IMR-90 (cell line): Measurements from ENCODE around the gene GPRC6A. TPM values are rescaled to one million over a fixed set of nuclear protein-coding genes. Genes with fewer than 3 reads are reported as not detected.

Experiments
- ATAC-seq: fragments of 200-7000 bp; cut with Tn5 transposase; 2 replicates; pipeline ENCODE4 v1.9.1; 2020; ENCODE audit warnings: low read depth, mild to moderate bottlenecking, moderate library complexity
- BruUV-seq: library from RNA; stranded (reverse); fragments of 400-500 nt; replicated peaks from 2 replicates; lab custom pipeline; 2021; lab: Mats Ljungman, UMichigan
- CTCF ChIA-PET: fragments of 300-600 bp; formaldehyde crosslinking; extraction: SDS; loops from one replicate; lab custom pipeline; 2021; ENCODE audit warnings: antibody characterized with exemption; lab: Yijun Ruan, JAX
- POLR2A ChIA-PET: fragments of 300-600 bp; sonication (Branson Sonifier 250); formaldehyde crosslinking; loops from one replicate; lab custom pipeline; 2022; ENCODE audit warnings: antibody characterized with exemption; ENCODE audit not compliant: unreplicated experiment; lab: Charles Lee
- DNase-seq: peaks from one replicate; pipeline ENCODE4 v3.0.0; 2013
- H2AFZ ChIP-seq: replicated peaks from 2 replicates; pipeline ENCODE3; 2013; ENCODE audit warnings: low read length, mild to moderate bottlenecking; ENCODE audit not compliant: poor library complexity
- H2AK5ac ChIP-seq: 2 replicates; pipeline ENCODE4 v1.6.1; 2013; ENCODE audit warnings: low read depth, low read length, inconsistent platforms
- H2AK9ac ChIP-seq: replicated peaks from 2 replicates; pipeline ENCODE3; 2013; ENCODE audit warnings: mild to moderate bottlenecking, low read depth, low read length, moderate library complexity; ENCODE audit not compliant: poor library complexity
- H2BK120ac ChIP-seq: 2 replicates; pipeline ENCODE4 v1.6.1; 2013; ENCODE audit warnings: low read depth, low read length, inconsistent platforms
- H2BK15ac ChIP-seq: 3 replicates; pipeline ENCODE4 v1.6.1; 2013; ENCODE audit warnings: low read depth, low read length, inconsistent platforms
- H2BK20ac ChIP-seq: 2 replicates; pipeline ENCODE4 v1.6.1; 2013; ENCODE audit warnings: low read depth, mild to moderate bottlenecking, inconsistent platforms, low read length, moderate library complexity
- H2BK5ac ChIP-seq: 2 replicates; pipeline ENCODE4 v1.6.1; 2013; ENCODE audit warnings: mild to moderate bottlenecking, low read depth, low read length, inconsistent platforms; ENCODE audit not compliant: poor library complexity, severe bottlenecking
- H3K14ac ChIP-seq: replicated peaks from 2 replicates; pipeline ENCODE4 v1.6.1; 2013; ENCODE audit warnings: low read depth, low read length, inconsistent platforms
- H3K18ac ChIP-seq: 2 replicates; pipeline ENCODE4 v1.6.1; 2013; ENCODE audit warnings: low read depth, low read length, control low read depth
- H3K23ac ChIP-seq: 2 replicates; pipeline ENCODE4 v1.6.1; 2013; ENCODE audit warnings: low read depth, low read length, inconsistent platforms
- H3K27ac ChIP-seq: 2 replicates; pipeline ENCODE4 v1.5.1; 2013; ENCODE audit warnings: mild to moderate bottlenecking, control low read depth, low read length; ENCODE audit not compliant: insufficient read depth
- H3K27me3 ChIP-seq: 2 replicates; pipeline ENCODE4 v1.6.1; 2013; ENCODE audit warnings: low read length; ENCODE audit not compliant: control insufficient read depth, insufficient read depth
- H3K36me3 ChIP-seq: 2 replicates; pipeline ENCODE4 v1.6.1; 2013; ENCODE audit warnings: low read length, mixed read lengths; ENCODE audit not compliant: control insufficient read depth, insufficient read depth
- H3K4ac ChIP-seq: 2 replicates; pipeline ENCODE4 v1.6.1; 2013; ENCODE audit warnings: low read depth, low read length, inconsistent platforms
- H3K4me1 ChIP-seq: 2 replicates; pipeline ENCODE4 v1.6.1; 2013; ENCODE audit warnings: low read length, mixed read lengths; ENCODE audit not compliant: control insufficient read depth, insufficient read depth
- H3K4me2 ChIP-seq: 2 replicates; pipeline ENCODE4 v1.6.1; 2013; ENCODE audit warnings: low read depth, mild to moderate bottlenecking, control low read depth, low read length, moderate library complexity
- H3K4me3 ChIP-seq: 2 replicates; pipeline ENCODE4 v1.5.1; 2013; ENCODE audit warnings: low read depth, mild to moderate bottlenecking, control low read depth, low read length, moderate library complexity; ENCODE audit not compliant: insufficient read depth
- H3K56ac ChIP-seq: 2 replicates; pipeline ENCODE4 v1.6.1; 2013; ENCODE audit warnings: low read length, inconsistent platforms; ENCODE audit not compliant: insufficient read depth; ENCODE audit errors: extremely low read depth
- H3K79me1 ChIP-seq, 2 experiments: 2 replicates each; pipeline ENCODE4 v1.6.1; 2013; ENCODE audit warnings: low read length in 2 of 2, inconsistent platforms in 1 of 2, low read depth in 1 of 2
- H3K9ac ChIP-seq: 2 replicates; pipeline ENCODE4 v1.6.1; 2013; ENCODE audit warnings: low read depth, low read length, control low read depth
- H3K9me1 ChIP-seq: 2 replicates; pipeline ENCODE4 v1.6.1; 2013; ENCODE audit warnings: low read length, inconsistent platforms; ENCODE audit not compliant: insufficient read depth
- H3K9me3 ChIP-seq: 2 replicates; pipeline ENCODE4 v1.6.1; 2013; ENCODE audit warnings: low read length; ENCODE audit not compliant: control insufficient read depth, insufficient read depth
- H4K20me1 ChIP-seq: 2 replicates; pipeline ENCODE4 v1.6.1; 2013; ENCODE audit warnings: low read length, inconsistent platforms; ENCODE audit not compliant: insufficient read depth
- H4K5ac ChIP-seq: 2 replicates; pipeline ENCODE4 v1.6.1; 2013; ENCODE audit warnings: mild to moderate bottlenecking, low read depth, low read length, control low read depth
- H4K8ac ChIP-seq, 2 experiments: 2 replicates each; pipeline ENCODE4 v1.6.1; 2013; ENCODE audit warnings: low read depth in 2 of 2, low read length in 2 of 2, control low read depth in 1 of 2, inconsistent platforms in 1 of 2
- H4K91ac ChIP-seq: 2 replicates; pipeline ENCODE4 v1.6.1; 2013; ENCODE audit warnings: low read depth, low read length, inconsistent platforms; ENCODE audit not compliant: insufficient read depth
- BHLHE40 ChIP-seq: fragments of 150-350 bp; IDR thresholded peaks from 2 replicates; pipeline ENCODE4 v1.6.1; 2016; ENCODE audit warnings: mild to moderate bottlenecking, low read depth, low read length
- CTCF ChIP-seq: conservative IDR thresholded peaks from 2 replicates; pipeline ENCODE4 v1.5.1; 2012; ENCODE audit warnings: mild to moderate bottlenecking, low read depth, low read length, improper control_type of control experiment
- MXI1 ChIP-seq: IDR thresholded peaks from 2 replicates; pipeline ENCODE4 v1.6.1; 2012; ENCODE audit warnings: low read depth, mild to moderate bottlenecking, low read length, moderate library complexity, borderline replicate concordance
- NFE2L2 ChIP-seq: fragments of 150-350 bp; IDR thresholded peaks from 2 replicates; pipeline ENCODE4 v1.6.1; 2016; ENCODE audit warnings: low read depth, mild to moderate bottlenecking, low read length
- RCOR1 ChIP-seq: IDR thresholded peaks from 2 replicates; pipeline ENCODE4 v1.6.1; 2012; ENCODE audit warnings: mild to moderate bottlenecking, low read length, improper control_type of control experiment; ENCODE audit not compliant: insufficient replicate concordance
- USF2 ChIP-seq: fragments of 150-350 bp; IDR thresholded peaks from 2 replicates; pipeline ENCODE4 v1.6.1; 2017; ENCODE audit warnings: mild to moderate bottlenecking, antibody characterized with exemption, low read length, low read depth
- dilution Hi-C: fragments of 300-500 bp; cut with HindIII; formaldehyde crosslinking; loops from one replicate; pipeline ENCODE4 v1.14.3; 2018; ENCODE audit warnings: low sequenced_read_pairs; ENCODE audit not compliant: unreplicated experiment
- in situ Hi-C: fragments of 300-500 bp; cut with MboI; formaldehyde crosslinking; loops from 3 replicates; pipeline ENCODE4 v1.14.3; 2019; ENCODE audit warnings: low sequenced_read_pairs, inconsistent platforms, mixed read lengths
- intact Hi-C: fragments of 100-400 bp; cut with micrococcal nuclease; formaldehyde crosslinking; loops from 2 replicates; pipeline ENCODE4 v1.10.0; 2022
- polyA plus RNA-seq, 3 experiments: library from polyadenylated mRNA; depleted of rRNA; stranded (reverse); fragments of >200 nt; gene quantifications; 2 replicates each; pipeline ENCODE4 v1.2.3, GENCODE V29; 2012; ENCODE audit warnings: low replicate concordance in 1 of 3
- total RNA-seq: library from RNA; depleted of rRNA; stranded (reverse); fragments of >200 nt; gene quantifications from 2 replicates; pipeline ENCODE4 v1.2.3, GENCODE V29; 2012

The GPRC6A gene
- total and polyA plus RNA-seq, 2 of the 4 experiments (the other 2 are of a cell fraction) = not detected

GRCh38 chr6:116801971-116802370 is 26.9 kb downstream of the GPRC6A start:
- no peak overlapping the region for H2BK5ac ChIP-seq
- ChIA-PET CTCF (no interaction called here), POLR2A (no interaction called here)
- H3K27ac ChIP-seq = no peak overlapping the region
- no peak overlapping the region for H3K4ac ChIP-seq
- intact Hi-C loops (no loop called here), dilution Hi-C loops (no loop called here), in situ Hi-C loops (no loop called here)
- no peaks in the 10 kb centered on the region for H4K20me1 ChIP-seq
- no peaks in the 10 kb centered on the region for H3K4me1 ChIP-seq
- H3K14ac ChIP-seq = no peak overlapping the region
- DNase-seq (no peak), ATAC-seq (no peak)
- H2BK15ac ChIP-seq = no peak overlapping the region
- no peaks in the 10 kb centered on the region for H3K9me1 ChIP-seq
- H2AK5ac ChIP-seq = no peak overlapping the region
- no peaks in the 10 kb centered on the region for H3K79me1 ChIP-seq
- H3K56ac ChIP-seq = no peak overlapping the region
- no peak overlapping the region for H3K4me2 ChIP-seq
- no peaks in the 10 kb centered on the region for H3K27me3 ChIP-seq
- no peak for TF ChIP-seq NFE2L2
- TF ChIP-seq MXI1 = no peak
- no peak for TF ChIP-seq RCOR1
- TF ChIP-seq BHLHE40 = no peak
- no peak for TF ChIP-seq CTCF
- TF ChIP-seq USF2 = no peak
- H3K4me3 ChIP-seq = no peak overlapping the region
- no peak overlapping the region for H3K9ac ChIP-seq
- no peaks in the 10 kb centered on the region for H3K9me3 ChIP-seq
- no peak overlapping the region for H2BK120ac ChIP-seq
- no peak overlapping the region for H2AFZ ChIP-seq
- BruUV-seq = no TSS peak
- no peak overlapping the region for H4K8ac ChIP-seq
- no peak overlapping the region for H4K91ac ChIP-seq
- no peak overlapping the region for H2BK20ac ChIP-seq
- no peak overlapping the region for H4K5ac ChIP-seq
- no peak overlapping the region for H2AK9ac ChIP-seq
- H3K36me3 ChIP-seq = no peaks in the 10 kb centered on the region
- no peak overlapping the region for H3K23ac ChIP-seq
- no peak overlapping the region for H3K18ac ChIP-seq
